ENCODE data around the gene SELENBP1. TPM values are rescaled to one million over a fixed set of nuclear protein-coding genes. Genes with fewer than 3 reads are reported as not detected.

The SELENBP1 gene
- total and polyA plus RNA-seq, 9 of the 15 experiments (the other 6 are each of a cell fraction or from before 2014, with no cell fraction given) = 25.8 to 81.2 (median 47.1) TPM

- in situ Hi-C loops (cut with MboI) (no loop called here), intact Hi-C loops (cut with micrococcal nuclease) (loop anchor here (5.0 to 10.0 kb wide), 3 partner anchors 59 to 391 kb away; partner anchors contain the start of gene ZNF687)
- ATAC-seq (no peak), FAIRE-seq (no peak), DNase-seq (ENCODE audit: extremely low read depth in 1 of 4, low spot score in 3 of 4) (no peak)
- Histone ChIP-seq H3K4me3 (no peak overlapping the region), H3K79me2 (ENCODE audit: control insufficient read depth, insufficient read depth, low read length) (peaks cover 10% of the 10 kb centered on the region), H3K27me3 (ENCODE audit: control insufficient read depth in 2 of 2, insufficient read depth in 2 of 2, low read length in 2 of 2) (no peaks in the 10 kb centered on the region), H3K9me3 (replicated peaks; ENCODE audit: control insufficient read depth, insufficient read depth, low read depth, low read length) (no peaks in the 10 kb centered on the region), H2AFZ (ENCODE audit: low read depth, low read length) (no peak overlapping the region), H4K20me1 (replicated peaks; ENCODE audit: control insufficient read depth, insufficient read depth, low read length) (no peaks in the 10 kb centered on the region), H3K9ac (ENCODE audit: insufficient read depth in 1 of 2, low read depth in 2 of 2, low read length in 2 of 2) (no peak overlapping the region), H3K4me1 (replicated peaks in 1 of 2; ENCODE audit: control insufficient read depth in 2 of 2, insufficient read depth in 2 of 2, low read length in 2 of 2) (peaks cover 0 to 13% of the 10 kb centered on the region in 2 experiments; a peak in 3 of 5 replicates), H3K36me3 (ENCODE audit: control insufficient read depth, insufficient read depth, low read length) (peaks cover 33% of the 10 kb centered on the region; the same call in 2 of the 3 replicates), H3K9me1 (ENCODE audit: control insufficient read depth, insufficient read depth, low read length) (no peaks in the 10 kb centered on the region), H3K27ac (ENCODE audit: extremely low read depth, low read depth, low read length) (no peak overlapping the region), H3K4me2 (ENCODE audit: insufficient read depth, low read length) (no peak overlapping the region)
- CTCF ChIA-PET (ENCODE audit: low intra/inter-chr PET ratio) = no interaction called here
- WGBS (ENCODE audit: insufficient coverage, low coverage, missing lambda C conversion rate) = 88% methylated on average over 6 of the region's 6 CpGs
- POLR2A ChIA-PET = interaction anchor here (0.6 to 2.3 kb wide), 7 partner anchors 11 to 63 kb away, joined by 3 to 9 read pairs (median 3); no protein-coding TSS in a partner anchor
- TF ChIP-seq MTA1 (IDR thresholded peaks at IDR 0.05; ENCODE audit: borderline replicate concordance) (no peak), NFE2 (IDR thresholded peaks at IDR 0.05; ENCODE audit: low read depth) (no peak), ZNF511 (CRISPR knock-in tag; IDR thresholded peaks at IDR 0.05) (no peak), HDAC2 (IDR thresholded peaks at IDR 0.05) (no peak), L3MBTL2 (IDR thresholded peaks at IDR 0.05) (no peak), THRAP3 (IDR thresholded peaks at IDR 0.05; ENCODE audit: borderline replicate concordance) (no peak), CTCF (IDR thresholded peaks at IDR 0.05 in 2 of 3, conservative IDR thresholded peaks at IDR 0.05 in 1 of 3; ENCODE audit: insufficient read depth in 2 of 3, low read depth in 1 of 3, low read length in 3 of 3) (no peak), KDM5B (IDR thresholded peaks at IDR 0.05; ENCODE audit: insufficient replicate concordance, low read depth, low read length) (no peak), TSC22D4 (tag; IDR thresholded peaks at IDR 0.05) (no peak), POLR2AphosphoS5 (IDR thresholded peaks at IDR 0.05; ENCODE audit: control insufficient read depth, insufficient read depth, low read depth, low read length) (no peak), YY1 (IDR thresholded peaks at IDR 0.05; ENCODE audit: borderline replicate concordance in 1 of 3, control insufficient read depth in 1 of 3, extremely low read depth in 1 of 3, insufficient read depth in 3 of 3, insufficient read length in 1 of 3, insufficient replicate concordance in 2 of 3, low read depth in 1 of 3, low read length in 2 of 3) (no peak), NR1H2 (CRISPR knock-in tag; IDR thresholded peaks at IDR 0.05) (no peak), ZNF3 (CRISPR knock-in tag; IDR thresholded peaks at IDR 0.05) (no peak), ETS2 (tag; IDR thresholded peaks at IDR 0.05; ENCODE audit: borderline replicate concordance, poor library complexity, severe bottlenecking) (no peak), SMAD2 (IDR thresholded peaks at IDR 0.05; ENCODE audit: low read depth, low read length) (no peak), HNRNPL (IDR thresholded peaks at IDR 0.05; ENCODE audit: low read depth, low read length) (no peak), BMI1 (IDR thresholded peaks at IDR 0.05; ENCODE audit: low read length) (no peak), PREB (CRISPR knock-in tag; IDR thresholded peaks at IDR 0.05) (no peak), ZNF175 (CRISPR knock-in tag; IDR thresholded peaks at IDR 0.05; ENCODE audit: low read depth) (no peak)
- no TSS peak for BruUV-seq (replicated peaks)
Measured at GRCh38 chr1:151344291-151344690, 28.2 kb downstream of the SELENBP1 start.
